Breast epithelium (tissue), 3 donors: ENCODE data around the gene CHTF18.

Experiments
- CTCF ChIP-seq, 3 donors: fragments of 450-650 bp; IDR thresholded peaks; one replicate each; pipeline ENCODE4 v1.5.1; 2016 to 2017; ENCODE audit warnings: antibody characterized with exemption in 3 of 3, mild to moderate bottlenecking in 3 of 3, moderate library complexity in 3 of 3
- POLR2A ChIP-seq: fragments of 450-650 bp; IDR thresholded peaks from one replicate; pipeline ENCODE4 v1.6.1; 2016; ENCODE audit warnings: antibody characterized with exemption, mild to moderate bottlenecking, moderate library complexity

GRCh38 chr16:760545-761343, 27.7 kb upstream of the CHTF18 start, which contains the start of gene MSLN:
- TF ChIP-seq CTCF (IDR thresholded peaks at IDR 0.05) (no peak), POLR2A (no peak)
